Vagina (tissue), 2 donors: Measurements from ENCODE around the gene DMRTC2. TPM values are rescaled to one million over a fixed set of nuclear protein-coding genes. Genes with fewer than 3 reads are reported as not detected.

Experiments used
- DNase-seq, 2 donors: peaks; one replicate each; pipeline ENCODE4 v3.0.0-alpha.2; 2017; ENCODE audit errors: extremely low spot score in 2 of 2
- H3K27ac ChIP-seq: fragments of 200-600 bp; sonication (generic); one replicate; pipeline ENCODE4 v1.5.1; 2019
- H3K27me3 ChIP-seq: fragments of 200-600 bp; sonication (generic); one replicate; pipeline ENCODE4 v1.5.1; 2019
- H3K36me3 ChIP-seq, 2 donors: fragments of 200-600 bp; sonication (generic); one replicate each; pipeline ENCODE4 v1.5.1; 2017 to 2019
- H3K4me1 ChIP-seq: fragments of 200-600 bp; sonication (generic); one replicate; pipeline ENCODE4 v1.5.1; 2019
- H3K4me3 ChIP-seq, 2 donors: fragments of 200-600 bp; sonication (generic); 1 replicate in 1 of 2; 2 replicates in 1 of 2; pipeline ENCODE4 v1.5.1; 2016 to 2019
- H3K9me3 ChIP-seq: fragments of 200-600 bp; sonication (generic); one replicate; pipeline ENCODE4 v1.5.1; 2019
- POLR2A ChIP-seq, 2 donors: fragments of 450-650 bp; IDR thresholded peaks; one replicate each; pipeline ENCODE4 v1.6.1; 2017; ENCODE audit warnings: antibody characterized with exemption in 2 of 2, mild to moderate bottlenecking in 2 of 2, moderate library complexity in 2 of 2
- POLR2AphosphoS5 ChIP-seq, 2 donors: sonication (generic); formaldehyde crosslinking; IDR thresholded peaks; one replicate each; pipeline ENCODE4 v1.9.0; 2017; ENCODE audit warnings: antibody characterized with exemption in 2 of 2, mild to moderate bottlenecking in 2 of 2, low read depth in 1 of 2; ENCODE audit not compliant: insufficient read depth in 1 of 2
- intact Hi-C: fragments of 100-400 bp; cut with DNase I; formaldehyde crosslinking; loops from one replicate; pipeline ENCODE4 v1.15.1; 2023
- microRNA-seq: library from miRNA; unstranded; fragments of <30 nt; microRNA quantifications from one replicate; pipeline ENCODE4, GENCODE V29; 2017; ENCODE audit warnings: borderline number of aligned reads, borderline replicate concordance
- small RNA-seq: library from RNA; depleted of rRNA; stranded (forward); fragments of <200 nt; gene quantifications from one replicate; pipeline ENCODE3, GENCODE V24; 2016
- total RNA-seq: library from RNA; depleted of rRNA; stranded (reverse); fragments of >200 nt; gene quantifications from one replicate; pipeline ENCODE4 v1.2.3, GENCODE V29; 2016
- TF ChIP-seq, protein P1 (sequence below), 3 experiments: fragments of 450-650 bp in 2 of 3; fragments of 200-600 bp in 1 of 3; sonication (generic) in 1 of 3; IDR thresholded peaks; one replicate each; pipeline ENCODE4 v1.5.1; 2017 to 2019; ENCODE audit warnings: antibody characterized with exemption in 3 of 3, mild to moderate bottlenecking in 2 of 3, moderate library complexity in 2 of 3

The DMRTC2 gene
- total RNA-seq, 1 donor from 2014 or later, result not detected

DNA sequence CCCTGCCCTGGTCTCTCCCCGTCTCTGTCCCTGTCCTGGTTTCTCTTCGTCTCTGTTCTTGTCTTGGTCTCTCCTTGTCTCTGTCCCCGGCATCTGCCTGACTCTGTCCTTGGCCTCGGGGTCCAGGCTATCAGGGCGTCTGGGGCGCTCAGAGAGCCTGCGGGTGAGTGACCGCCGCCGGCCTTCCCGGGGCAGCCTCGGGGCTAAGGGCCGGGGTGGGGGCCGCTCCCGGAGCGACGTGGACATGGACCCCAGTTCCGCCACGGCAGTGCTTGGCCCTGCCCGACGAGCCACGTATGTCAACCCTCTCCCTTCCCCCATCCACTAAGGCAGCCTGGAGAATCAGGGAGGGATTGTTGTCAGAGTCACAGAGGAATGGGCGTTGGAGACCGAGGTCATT lies 53.0 kb downstream of the DMRTC2 start:
- Histone ChIP-seq H3K4me3 (no peak overlapping the region), H3K36me3 (peaks cover 0 to 79% of the 10 kb centered on the region in 2 donors), H3K4me1 (no peaks in the 10 kb centered on the region), H3K27me3 (no peaks in the 10 kb centered on the region), H3K27ac (no peak overlapping the region), H3K9me3 (no peaks in the 10 kb centered on the region)
- intact Hi-C loops, result no loop called here
- DNase-seq, result no peak
- TF ChIP-seq POLR2AphosphoS5 (IDR thresholded peaks at IDR 0.05; ENCODE audit: insufficient read depth in 1 of 2, low read depth in 1 of 2) (no peak), POLR2A (IDR thresholded peaks at IDR 0.05) (no peak)
- TF ChIP-seq, protein P1, sequence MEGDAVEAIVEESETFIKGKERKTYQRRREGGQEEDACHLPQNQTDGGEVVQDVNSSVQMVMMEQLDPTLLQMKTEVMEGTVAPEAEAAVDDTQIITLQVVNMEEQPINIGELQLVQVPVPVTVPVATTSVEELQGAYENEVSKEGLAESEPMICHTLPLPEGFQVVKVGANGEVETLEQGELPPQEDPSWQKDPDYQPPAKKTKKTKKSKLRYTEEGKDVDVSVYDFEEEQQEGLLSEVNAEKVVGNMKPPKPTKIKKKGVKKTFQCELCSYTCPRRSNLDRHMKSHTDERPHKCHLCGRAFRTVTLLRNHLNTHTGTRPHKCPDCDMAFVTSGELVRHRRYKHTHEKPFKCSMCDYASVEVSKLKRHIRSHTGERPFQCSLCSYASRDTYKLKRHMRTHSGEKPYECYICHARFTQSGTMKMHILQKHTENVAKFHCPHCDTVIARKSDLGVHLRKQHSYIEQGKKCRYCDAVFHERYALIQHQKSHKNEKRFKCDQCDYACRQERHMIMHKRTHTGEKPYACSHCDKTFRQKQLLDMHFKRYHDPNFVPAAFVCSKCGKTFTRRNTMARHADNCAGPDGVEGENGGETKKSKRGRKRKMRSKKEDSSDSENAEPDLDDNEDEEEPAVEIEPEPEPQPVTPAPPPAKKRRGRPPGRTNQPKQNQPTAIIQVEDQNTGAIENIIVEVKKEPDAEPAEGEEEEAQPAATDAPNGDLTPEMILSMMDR (IDR thresholded peaks at IDR 0.05), result no peak

DNA sequence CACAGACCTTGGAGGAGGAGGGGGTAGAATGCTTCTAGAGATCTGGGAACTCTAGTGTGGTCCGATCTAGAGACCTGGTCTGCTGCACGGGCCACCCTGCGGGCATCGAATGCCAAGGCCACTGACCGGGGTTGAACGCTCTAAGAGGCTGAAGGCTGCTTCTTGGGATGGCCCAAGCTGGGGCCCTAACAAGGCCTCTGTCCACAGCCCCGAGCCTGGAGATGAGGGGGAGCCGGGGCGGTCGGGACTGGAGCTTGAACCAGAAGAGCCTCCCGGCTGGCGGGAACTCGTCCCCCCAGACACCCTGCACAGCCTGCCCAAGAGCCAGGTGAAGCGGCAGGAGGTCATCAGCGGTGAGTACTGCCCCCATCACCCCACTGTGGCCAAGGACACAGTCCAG lies 53.4 kb downstream of the DMRTC2 start:
- Histone ChIP-seq H3K36me3 (peaks cover 0 to 83% of the 10 kb centered on the region in 2 donors), H3K27ac (no peak overlapping the region), H3K4me1 (no peaks in the 10 kb centered on the region), H3K4me3 (no peak overlapping the region), H3K27me3 (no peaks in the 10 kb centered on the region), H3K9me3 (no peaks in the 10 kb centered on the region)
- no peak for TF ChIP-seq POLR2AphosphoS5 (IDR thresholded peaks at IDR 0.05; ENCODE audit: insufficient read depth in 1 of 2, low read depth in 1 of 2)
- TF ChIP-seq POLR2A (IDR thresholded peaks at IDR 0.05), result no peak
- TF ChIP-seq, protein P1 (IDR thresholded peaks at IDR 0.05), result no peak
- no peak for DNase-seq
- intact Hi-C loops, result no loop called here

Small RNAs within 50 kb of the gene (microRNA-seq; reads per million reads assigned to microRNA genes)
- not detected for gene MIR6797

Small RNAs within 50 kb of the gene (small RNA-seq; reads per million reads assigned to genes)
- not detected for gene MIR6797

Other genes with a start within 250 kb of the DMRTC2 start
- gene CEACAM4, start 218.0 kb upstream of the DMRTC2 start, total RNA-seq, result not detected
- gene CEACAM7, start 156.8 kb upstream of the DMRTC2 start, total RNA-seq, result 3.4 TPM
- 52.1 TPM for gene CEACAM5, start 136.4 kb upstream of the DMRTC2 start, total RNA-seq
- gene CEACAM6, start 89.5 kb upstream of the DMRTC2 start, total RNA-seq, result 6.9 TPM
- gene CEACAM3, start 48.5 kb upstream of the DMRTC2 start, total RNA-seq, result not detected
- not detected for gene LYPD4, start 359 bp upstream of the DMRTC2 start, total RNA-seq
- 1,554 TPM for gene RPS19, start 15.2 kb downstream of the DMRTC2 start, total RNA-seq
- not detected for gene CD79A, start 32.2 kb downstream of the DMRTC2 start, total RNA-seq
- 114 TPM for gene ARHGEF1, start 38.1 kb downstream of the DMRTC2 start, total RNA-seq
- gene ERFL, start 83.4 kb downstream of the DMRTC2 start, total RNA-seq, result 0.49 TPM
- gene RABAC1, start 114.3 kb downstream of the DMRTC2 start, total RNA-seq, result 263 TPM
- gene ATP1A3, start 149.2 kb downstream of the DMRTC2 start, total RNA-seq, result 4.7 TPM
- 2.5 TPM for gene GRIK5, start 225.2 kb downstream of the DMRTC2 start, total RNA-seq
- gene ZNF574, start 231.1 kb downstream of the DMRTC2 start, total RNA-seq, result 26.5 TPM